H9 (cell line): ENCODE results near the gene SPOUT1. TPM values are rescaled to one million over a fixed set of nuclear protein-coding genes. Genes with fewer than 3 reads are reported as not detected.
A peak's percentile ranks its signal among the peaks of the same experiment; 100 is the strongest.

Source experiments
- DNase-seq: peaks from one replicate; pipeline ENCODE4 v3.0.0-alpha.2; 2017
- H2AFZ ChIP-seq: one replicate; pipeline ENCODE4 v1.6.1; 2013; ENCODE audit warnings: mild to moderate bottlenecking, low read length, control low read depth, moderate library complexity
- H2AK5ac ChIP-seq: 2 replicates; pipeline ENCODE4 v1.6.1; 2013; ENCODE audit warnings: low read length, control low read depth, mixed read lengths; ENCODE audit not compliant: insufficient read length
- H2BK120ac ChIP-seq: one replicate; pipeline ENCODE4 v1.6.1; 2013; ENCODE audit warnings: low read depth, mild to moderate bottlenecking, low read length, control low read depth, inconsistent platforms; ENCODE audit not compliant: poor library complexity, severe bottlenecking
- H2BK12ac ChIP-seq: 2 replicates; pipeline ENCODE4 v1.6.1; 2013; ENCODE audit warnings: low read length, control low read depth, mixed read lengths, low read depth; ENCODE audit not compliant: insufficient read length
- H2BK15ac ChIP-seq: 2 replicates; pipeline ENCODE4 v1.6.1; 2013; ENCODE audit warnings: low read depth, low read length, control low read depth
- H2BK20ac ChIP-seq: one replicate; pipeline ENCODE4 v1.6.1; 2013; ENCODE audit warnings: low read depth, mild to moderate bottlenecking, low read length, control low read depth, inconsistent platforms; ENCODE audit not compliant: poor library complexity, severe bottlenecking
- H2BK5ac ChIP-seq: 2 replicates; pipeline ENCODE4 v1.6.1; 2013; ENCODE audit warnings: low read length, control low read depth, mixed read lengths; ENCODE audit not compliant: insufficient read length
- H3K14ac ChIP-seq: 2 replicates; pipeline ENCODE4 v1.6.1; 2013; ENCODE audit warnings: low read length, control low read depth; ENCODE audit not compliant: insufficient read depth
- H3K18ac ChIP-seq: 2 replicates; pipeline ENCODE4 v1.6.1; 2013; ENCODE audit warnings: low read depth, mild to moderate bottlenecking, mixed read lengths, low read length, control low read depth; ENCODE audit not compliant: insufficient read length
- H3K23ac ChIP-seq: 2 replicates; pipeline ENCODE4 v1.6.1; 2013; ENCODE audit warnings: low read length, control low read depth, mixed read lengths, low read depth; ENCODE audit not compliant: insufficient read length
- H3K23me2 ChIP-seq: 2 replicates; pipeline ENCODE4 v1.6.1; 2013; ENCODE audit warnings: low read depth, mild to moderate bottlenecking, mixed read lengths, low read length, control low read depth; ENCODE audit not compliant: insufficient read length, poor library complexity, severe bottlenecking
- H3K27ac ChIP-seq: 2 replicates; pipeline ENCODE4 v1.5.1; 2013; ENCODE audit warnings: low read length, control low read depth, mixed read lengths, low read depth; ENCODE audit not compliant: insufficient read length
- H3K27me3 ChIP-seq: 2 replicates; pipeline ENCODE4 v1.6.1; 2013; ENCODE audit warnings: low read length, control low read depth, inconsistent platforms; ENCODE audit not compliant: insufficient read depth
- H3K4ac ChIP-seq: 2 replicates; pipeline ENCODE4 v1.6.1; 2013; ENCODE audit warnings: low read depth, mild to moderate bottlenecking, control low read depth, inconsistent platforms, low read length, moderate library complexity
- H3K4me1 ChIP-seq: 2 replicates; pipeline ENCODE4 v1.6.1; 2013; ENCODE audit warnings: low read length, control low read depth, inconsistent platforms; ENCODE audit not compliant: insufficient read depth
- H3K4me2 ChIP-seq: 2 replicates; pipeline ENCODE4 v1.6.1; 2013; ENCODE audit warnings: low read length, control low read depth, mixed read lengths; ENCODE audit not compliant: insufficient read length, insufficient read depth
- H3K56ac ChIP-seq: 2 replicates; pipeline ENCODE4 v1.6.1; 2013; ENCODE audit warnings: low read depth, mild to moderate bottlenecking, mixed read lengths, low read length, control low read depth; ENCODE audit not compliant: insufficient read length
- H3K79me1 ChIP-seq: 2 replicates; pipeline ENCODE4 v1.6.1; 2013; ENCODE audit warnings: low read depth, mild to moderate bottlenecking, moderate library complexity, low read length, control low read depth, inconsistent platforms; ENCODE audit not compliant: insufficient read depth, poor library complexity, severe bottlenecking
- H3K79me2 ChIP-seq: 2 replicates; pipeline ENCODE4 v1.6.1; 2013; ENCODE audit warnings: low read length, control low read depth, inconsistent platforms; ENCODE audit not compliant: insufficient read depth
- H3K9ac ChIP-seq: 2 replicates; pipeline ENCODE4 v1.6.1; 2013; ENCODE audit warnings: low read length, control low read depth, mixed read lengths; ENCODE audit not compliant: insufficient read length; ENCODE audit errors: extremely low read depth
- H3K9me3 ChIP-seq: one replicate; pipeline ENCODE4 v1.6.1; 2013; ENCODE audit warnings: low read depth, low read length, inconsistent platforms; ENCODE audit not compliant: control insufficient read depth
- H3T11ph ChIP-seq: one replicate; pipeline ENCODE4 v1.6.1; 2013; ENCODE audit warnings: mild to moderate bottlenecking, low read length, control low read depth, inconsistent platforms
- H4K20me1 ChIP-seq: one replicate; pipeline ENCODE4 v1.6.1; 2013; ENCODE audit not compliant: control insufficient read depth, insufficient read length, insufficient read depth
- H4K5ac ChIP-seq: 2 replicates; pipeline ENCODE4 v1.6.1; 2013; ENCODE audit warnings: low read depth, mild to moderate bottlenecking, mixed read lengths, low read length, control low read depth; ENCODE audit not compliant: insufficient read length
- H4K8ac ChIP-seq: replicated peaks from 2 replicates; pipeline ENCODE4 v1.6.1; 2013; ENCODE audit warnings: low read length, control low read depth, mixed read lengths, low read depth; ENCODE audit not compliant: insufficient read length
- H4K91ac ChIP-seq: 2 replicates; pipeline ENCODE4 v1.6.1; 2013; ENCODE audit warnings: low read depth, mild to moderate bottlenecking, moderate library complexity, mixed read lengths, low read length, control low read depth; ENCODE audit not compliant: insufficient read length
- H3K27ac Mint-ChIP-seq, 3 experiments: 2 replicates in 2 of 3; 3 replicates in 1 of 3; pipeline ENCODE4 v1.8.0; 2020 to 2021; ENCODE audit warnings: mixed read lengths in 3 of 3, mild to moderate bottlenecking in 1 of 3, moderate library complexity in 1 of 3
- H3K27me3 Mint-ChIP-seq: 2 replicates; pipeline ENCODE4 v1.8.0; 2021; ENCODE audit warnings: low read depth, mild to moderate bottlenecking, moderate library complexity, mixed read lengths
- H3K36me3 Mint-ChIP-seq, 3 experiments: 2 replicates in 2 of 3; 3 replicates in 1 of 3; pipeline ENCODE4 v1.8.0; 2020 to 2021; ENCODE audit warnings: low read depth in 3 of 3, mixed read lengths in 3 of 3; ENCODE audit not compliant: insufficient read depth in 1 of 3
- H3K4me1 Mint-ChIP-seq, 2 experiments: 2 replicates each; pipeline ENCODE4 v1.8.0; 2020; ENCODE audit warnings: mixed read lengths in 2 of 2
- H3K4me3 Mint-ChIP-seq, 2 experiments: 2 replicates in 1 of 2; 3 replicates in 1 of 2; pipeline ENCODE4 v1.8.0; 2020 to 2021; ENCODE audit warnings: mild to moderate bottlenecking in 2 of 2, mixed read lengths in 2 of 2, moderate library complexity in 1 of 2
- H3K9me3 Mint-ChIP-seq, 2 experiments: 2 replicates in 1 of 2; 3 replicates in 1 of 2; pipeline ENCODE4 v1.8.0; 2020; ENCODE audit warnings: mild to moderate bottlenecking in 2 of 2, mixed read lengths in 2 of 2, moderate library complexity in 1 of 2
- WGBS: extraction: QIAGEN DNeasy Blood & Tissue Kit; methylation state at CpG from one replicate; pipeline ENCODE4 v1.1.7; 2013; ENCODE audit warnings: missing lambda C conversion rate, low lambda C conversion rate, mixed read lengths; ENCODE audit not compliant: insufficient read length; ENCODE audit errors: extremely low coverage; 5-methylcytosine and 5-hydroxymethylcytosine counted together
- total RNA-seq: library from RNA; stranded (reverse); gene quantifications from 2 replicates; pipeline ENCODE4 v1.2.1, GENCODE V29; 2021
- TF ChIP-seq, protein P1 (sequence below): fragments of 200-600 bp; sonication (generic); conservative IDR thresholded peaks from 3 replicates; pipeline ENCODE4 v1.8.0; 2021; ENCODE audit warnings: antibody characterized with exemption, mild to moderate bottlenecking

SPOUT1 gene
- total RNA-seq, 1 experiment from 2014 or later = 86.3 TPM

DNA sequence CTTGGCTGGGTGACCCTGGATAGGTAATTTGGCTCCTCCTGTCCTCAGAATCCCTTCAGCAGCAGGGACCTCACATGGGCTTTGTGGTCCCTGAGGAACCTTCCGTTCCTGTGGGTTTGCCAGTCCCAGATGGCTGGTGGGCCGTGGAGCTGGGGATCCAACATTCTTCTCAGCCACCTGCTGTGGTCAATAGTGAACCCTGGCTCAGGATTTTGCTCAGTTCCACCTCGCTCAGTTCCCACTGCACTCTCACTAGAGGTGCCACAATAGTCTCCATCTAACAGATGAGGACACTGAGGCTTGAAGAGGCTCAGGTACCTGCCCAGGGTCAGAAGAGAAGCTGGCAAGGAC lies 17.1 kb upstream of the SPOUT1 start:
- Histone ChIP-seq H3K27ac (no peak overlapping the region), H3K79me2 (no peaks in the 10 kb centered on the region), H3K4me2 (no peak overlapping the region), H3K9me3 (no peaks in the 10 kb centered on the region), H2BK5ac (no peak overlapping the region), H3K14ac (no peak overlapping the region), H3K56ac (no peak overlapping the region), H3K18ac (no peak overlapping the region), H3K4ac (no peak overlapping the region), H2AK5ac (no peak overlapping the region), H2BK15ac (no peak overlapping the region), H3K79me1 (no peaks in the 10 kb centered on the region), H4K8ac (no peak overlapping the region), H3K27me3 (no peaks in the 10 kb centered on the region), H4K91ac (no peak overlapping the region), H2BK120ac (no peak overlapping the region), H2BK20ac (no peak overlapping the region), H3K4me1 (no peaks in the 10 kb centered on the region), H4K20me1 (no peaks in the 10 kb centered on the region), H3K23me2 (no peaks in the 10 kb centered on the region), H3T11ph (no peak overlapping the region), H4K5ac (no peak overlapping the region), H3K9ac (no peak overlapping the region), H2BK12ac (no peak overlapping the region), H2AFZ (no peak overlapping the region), H3K23ac (no peak overlapping the region)
- H3K4me3 Mint-ChIP-seq = no peak overlapping the region
- no CpG with 5 or more reads among the region's 3 CpGs for WGBS
- H3K27ac Mint-ChIP-seq = peak overlapping the region in 1 of 3 experiments; percentile 40; a peak in 1 of 7 replicates
- TF ChIP-seq, protein P1, sequence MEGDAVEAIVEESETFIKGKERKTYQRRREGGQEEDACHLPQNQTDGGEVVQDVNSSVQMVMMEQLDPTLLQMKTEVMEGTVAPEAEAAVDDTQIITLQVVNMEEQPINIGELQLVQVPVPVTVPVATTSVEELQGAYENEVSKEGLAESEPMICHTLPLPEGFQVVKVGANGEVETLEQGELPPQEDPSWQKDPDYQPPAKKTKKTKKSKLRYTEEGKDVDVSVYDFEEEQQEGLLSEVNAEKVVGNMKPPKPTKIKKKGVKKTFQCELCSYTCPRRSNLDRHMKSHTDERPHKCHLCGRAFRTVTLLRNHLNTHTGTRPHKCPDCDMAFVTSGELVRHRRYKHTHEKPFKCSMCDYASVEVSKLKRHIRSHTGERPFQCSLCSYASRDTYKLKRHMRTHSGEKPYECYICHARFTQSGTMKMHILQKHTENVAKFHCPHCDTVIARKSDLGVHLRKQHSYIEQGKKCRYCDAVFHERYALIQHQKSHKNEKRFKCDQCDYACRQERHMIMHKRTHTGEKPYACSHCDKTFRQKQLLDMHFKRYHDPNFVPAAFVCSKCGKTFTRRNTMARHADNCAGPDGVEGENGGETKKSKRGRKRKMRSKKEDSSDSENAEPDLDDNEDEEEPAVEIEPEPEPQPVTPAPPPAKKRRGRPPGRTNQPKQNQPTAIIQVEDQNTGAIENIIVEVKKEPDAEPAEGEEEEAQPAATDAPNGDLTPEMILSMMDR = no peak
- H3K36me3 Mint-ChIP-seq = peaks cover 24 to 31% (median 30%) of the 10 kb centered on the region in 3 experiments
- no peaks in the 10 kb centered on the region for H3K27me3 Mint-ChIP-seq
- H3K4me1 Mint-ChIP-seq = peaks cover 4 to 5% of the 10 kb centered on the region in 2 experiments; a peak in 2 of 4 replicates
- DNase-seq = no peak
- H3K9me3 Mint-ChIP-seq = peaks cover 21 to 22% of the 10 kb centered on the region in 2 experiments
